Endothelial cell of umbilical vein (primary cell): ENCODE results near the gene WASF3. TPM values are rescaled to one million over a fixed set of nuclear protein-coding genes. Genes with fewer than 3 reads are reported as not detected.

Source experiments
- BruUV-seq: library from RNA; stranded (reverse); fragments of 400-500 nt; replicated peaks from 2 replicates; lab custom pipeline; 2021; lab: Mats Ljungman, UMichigan
- CTCF ChIA-PET: fragments of 300-600, 350-600 bp; sonication (Branson Sonifier 250); formaldehyde crosslinking; loops from one replicate; lab custom pipeline; 2021; ENCODE audit warnings: antibody characterized with exemption, inconsistent platforms; lab: Charles Lee
- POLR2A ChIA-PET: fragments of 300-600, 350-600 bp; sonication (Branson Sonifier 250); formaldehyde crosslinking; loops from one replicate; lab custom pipeline; 2021; ENCODE audit warnings: antibody characterized with exemption, inconsistent platforms; lab: Charles Lee
- DNase-seq: peaks from one replicate; pipeline ENCODE4 v3.0.0-alpha.2; 2011; ENCODE audit warnings: low read depth, low spot score
- FAIRE-seq: peaks from 2 replicates; lab custom pipeline; 2011; peaks lifted over from hg19 to GRCh38; lab: Jason Lieb, UNC
- H2AFZ ChIP-seq: 2 replicates; pipeline ENCODE4 v1.6.0; 2012; ENCODE audit warnings: low read depth, low read length, control low read depth, inconsistent platforms
- H3K27ac ChIP-seq: 2 replicates; pipeline ENCODE4 v1.5.1; 2011; ENCODE audit warnings: low read depth, mild to moderate bottlenecking, control low read depth, low read length, moderate library complexity; ENCODE audit not compliant: insufficient read depth
- H3K27me3 ChIP-seq, 2 experiments: 2 replicates each; pipeline versions ENCODE4 v1.6.0 to v1.6.1; 2011; ENCODE audit warnings: low read length in 2 of 2, mixed read lengths in 1 of 2; ENCODE audit not compliant: control insufficient read depth in 2 of 2, insufficient read depth in 2 of 2
- H3K36me3 ChIP-seq, 2 experiments: 2 replicates in 1 of 2; 3 replicates in 1 of 2; pipeline ENCODE4 v1.5.1; 2011; ENCODE audit warnings: low read length in 2 of 2, mild to moderate bottlenecking in 1 of 2, moderate library complexity in 1 of 2; ENCODE audit not compliant: control insufficient read depth in 2 of 2, insufficient read depth in 2 of 2; ENCODE audit errors: extremely low read depth in 1 of 2
- H3K4me1 ChIP-seq: 3 replicates; pipeline ENCODE4 v1.5.1; 2011; ENCODE audit warnings: mild to moderate bottlenecking, low read length; ENCODE audit not compliant: control insufficient read depth, insufficient read depth; ENCODE audit errors: extremely low read depth
- H3K4me2 ChIP-seq: 2 replicates; pipeline ENCODE4 v1.6.1; 2011; ENCODE audit warnings: low read length, control low read depth, mixed read lengths; ENCODE audit not compliant: insufficient read depth
- H3K4me3 ChIP-seq, 3 experiments: fragments of 200-600 bp in 1 of 3; sonication (generic), shearing (Covaris generic) in 1 of 3; replicated peaks in 1 of 3; 2 replicates each; pipeline ENCODE4 v1.5.1; 2011 to 2016; ENCODE audit warnings: control low read depth in 3 of 3, low read length in 3 of 3, mild to moderate bottlenecking in 2 of 3, inconsistent platforms in 1 of 3, low read depth in 1 of 3, moderate library complexity in 1 of 3; ENCODE audit not compliant: insufficient read depth in 1 of 3
- H3K79me2 ChIP-seq: 2 replicates; pipeline ENCODE4 v1.6.0; 2012; ENCODE audit warnings: low read length, inconsistent platforms; ENCODE audit not compliant: control insufficient read depth, insufficient read depth
- H3K9ac ChIP-seq: replicated peaks from 2 replicates; pipeline ENCODE3; 2011; ENCODE audit warnings: low read length, control low read depth; ENCODE audit not compliant: insufficient read depth; ENCODE audit errors: extremely low read depth
- H3K9me1 ChIP-seq: replicated peaks from 3 replicates; pipeline ENCODE4 v1.6.0; 2011; ENCODE audit warnings: mild to moderate bottlenecking, low read length; ENCODE audit not compliant: control insufficient read depth, insufficient read depth; ENCODE audit errors: extremely low read depth
- H3K9me3 ChIP-seq: replicated peaks from 2 replicates; pipeline ENCODE4 v1.5.1; 2012; ENCODE audit warnings: low read length, inconsistent platforms; ENCODE audit not compliant: control insufficient read depth, insufficient read depth
- H4K20me1 ChIP-seq: replicated peaks from 2 replicates; pipeline ENCODE3; 2011; ENCODE audit warnings: mild to moderate bottlenecking, low read length; ENCODE audit not compliant: control insufficient read depth, insufficient read depth; ENCODE audit errors: extremely low read depth
- EZH2 ChIP-seq: IDR thresholded peaks from 2 replicates; pipeline ENCODE4 v1.6.1; 2012; ENCODE audit warnings: borderline replicate concordance, low read depth, mild to moderate bottlenecking, moderate library complexity, low read length, inconsistent platforms; ENCODE audit not compliant: severe bottlenecking
- FOS ChIP-seq: IDR thresholded peaks from 2 replicates; pipeline ENCODE4 v1.6.1; 2011; ENCODE audit warnings: mild to moderate bottlenecking, low read length, moderate library complexity, borderline replicate concordance; ENCODE audit not compliant: insufficient read depth
- GATA2 ChIP-seq: IDR thresholded peaks from 2 replicates; pipeline ENCODE4 v1.7.0; 2011; ENCODE audit warnings: low read depth, mild to moderate bottlenecking, moderate library complexity, mixed read lengths, low read length; ENCODE audit not compliant: insufficient read length, insufficient read depth
- JUN ChIP-seq: IDR thresholded peaks from 2 replicates; pipeline ENCODE4 v1.6.1; 2011; ENCODE audit warnings: borderline replicate concordance, low read depth; ENCODE audit not compliant: insufficient read length, insufficient read depth
- MYC ChIP-seq: IDR thresholded peaks from one replicate; pipeline ENCODE4 v1.6.1; 2011; ENCODE audit warnings: mild to moderate bottlenecking, low read depth, low read length
- POLR2A ChIP-seq: IDR thresholded peaks from 2 replicates; pipeline ENCODE4 v1.6.1; 2012; ENCODE audit warnings: low read depth, mild to moderate bottlenecking, control low read depth, low read length
- POLR2AphosphoS5 ChIP-seq: IDR thresholded peaks from 2 replicates; pipeline ENCODE4 v1.6.1; 2012; ENCODE audit warnings: low read depth, mild to moderate bottlenecking, control low read depth, low read length, moderate library complexity; ENCODE audit not compliant: insufficient read depth
- dilution Hi-C: fragments of 300-500 bp; cut with MboI; formaldehyde crosslinking; loops from one replicate; pipeline ENCODE4 v1.15.0; 2019; ENCODE audit warnings: low sequenced_read_pairs; ENCODE audit not compliant: extremely low pct_ligation_motif_present
- intact Hi-C: fragments of 100-400 bp; cut with micrococcal nuclease; formaldehyde crosslinking; loops from one replicate; pipeline ENCODE4 v1.10.0; 2022
- polyA plus RNA-seq, 4 experiments: library from polyadenylated mRNA; depleted of rRNA in 3 of 4; stranded (reverse) in 3 of 4; unstranded in 1 of 4; fragments of >200 nt; gene quantifications; 2 replicates each; pipeline versions ENCODE4 v1.2.1 to v1.2.3, GENCODE V29; 2011 to 2012; ENCODE audit warnings: missing spikeins in 1 of 4
- total RNA-seq: library from RNA; stranded (reverse); gene quantifications from 2 replicates; pipeline ENCODE4 v1.2.3, GENCODE V29; 2021
- TF ChIP-seq, protein P1 (sequence below), 2 donors: IDR thresholded peaks; 1 replicate in 1 of 2; 2 replicates in 1 of 2; pipeline ENCODE4 v1.5.1; 2011; ENCODE audit warnings: low read length in 2 of 2, mild to moderate bottlenecking in 2 of 2, moderate library complexity in 2 of 2, control low read depth in 1 of 2, inconsistent platforms in 1 of 2, low read depth in 1 of 2; ENCODE audit not compliant: insufficient read depth in 1 of 2; ENCODE audit errors: extremely low read depth in 1 of 2
- TF ChIP-seq, protein P2 (sequence below): IDR thresholded peaks from 2 replicates; pipeline ENCODE4 v1.6.1; 2011; ENCODE audit not compliant: insufficient read depth, insufficient read length

WASF3 gene
- total and polyA plus RNA-seq, 2 donors (not counting 3 experiments of a cell fraction or from before 2014, with no cell fraction given): 18.5 to 32.4 TPM

DNA sequence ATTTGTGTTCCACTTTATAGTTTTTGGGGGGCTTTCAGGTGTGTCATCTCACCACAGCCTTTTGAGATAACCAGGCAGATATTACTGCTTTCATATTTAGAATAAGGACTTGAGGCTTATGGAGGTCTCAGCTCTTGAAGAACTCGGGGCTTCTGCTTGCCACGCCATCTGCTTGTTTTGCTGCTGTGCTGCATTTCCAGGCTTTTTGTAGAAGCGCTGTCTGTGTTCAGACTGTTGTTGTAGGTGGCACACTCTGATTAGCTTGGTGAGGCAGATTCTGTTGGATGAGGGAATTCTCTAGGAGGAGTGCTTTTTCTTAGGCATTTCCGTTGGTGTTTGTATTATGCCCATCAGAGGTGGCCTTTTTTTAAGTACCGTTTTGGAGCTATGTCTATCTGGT, 57.2 kb downstream of the WASF3 start:
- dilution Hi-C loops: no loop called here
- CTCF ChIA-PET: interaction anchor here (0.6 to 1.5 kb wide), 3 partner anchors 9 to 84 kb away, joined by 3 to 6 read pairs (median 4); no protein-coding TSS in a partner anchor

DNA sequence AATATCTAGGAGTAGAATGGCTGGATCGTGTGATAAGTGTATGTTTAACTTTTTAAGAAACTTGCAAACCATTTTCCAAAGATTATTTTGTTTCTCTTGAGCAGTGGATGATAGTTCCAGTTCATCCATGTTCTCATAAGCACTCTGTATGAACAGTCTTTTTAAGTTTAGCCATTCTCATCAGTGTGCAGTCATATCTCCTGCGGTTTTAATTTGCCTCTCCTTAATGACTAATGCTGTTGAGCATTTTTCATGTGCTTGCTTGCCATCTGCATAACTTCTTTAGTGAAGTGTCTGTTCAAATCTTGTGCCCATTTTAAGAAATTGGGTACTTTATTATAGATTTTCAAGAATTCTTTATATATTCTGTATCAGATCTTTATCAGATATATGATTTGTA, 58.6 kb downstream of the WASF3 start:
- DNase-seq (no peak), FAIRE-seq (no peak)
- Histone ChIP-seq H3K4me1 (no peaks in the 10 kb centered on the region), H4K20me1 (peaks cover 2% of the 10 kb centered on the region), H3K9me3 (no peaks in the 10 kb centered on the region), H3K9me1 (no peaks in the 10 kb centered on the region), H3K4me3 (no peak overlapping the region), H2AFZ (no peak overlapping the region), H3K9ac (no peak overlapping the region), H3K4me2 (no peak overlapping the region), H3K36me3 (peaks cover 2 to 8% of the 10 kb centered on the region in 2 experiments), H3K79me2 (peaks cover 23% of the 10 kb centered on the region), H3K27ac (no peak overlapping the region), H3K27me3 (no peaks in the 10 kb centered on the region)
- intact Hi-C loops (no loop called here), dilution Hi-C loops (no loop called here)
- ChIA-PET CTCF (no interaction called here), POLR2A (no interaction called here)
- no TSS peak for BruUV-seq
- no peak for TF ChIP-seq MYC
- TF ChIP-seq FOS: no peak
- no peak for TF ChIP-seq POLR2AphosphoS5
- no peak for TF ChIP-seq POLR2A
- TF ChIP-seq GATA2: no peak
- TF ChIP-seq, protein P1, sequence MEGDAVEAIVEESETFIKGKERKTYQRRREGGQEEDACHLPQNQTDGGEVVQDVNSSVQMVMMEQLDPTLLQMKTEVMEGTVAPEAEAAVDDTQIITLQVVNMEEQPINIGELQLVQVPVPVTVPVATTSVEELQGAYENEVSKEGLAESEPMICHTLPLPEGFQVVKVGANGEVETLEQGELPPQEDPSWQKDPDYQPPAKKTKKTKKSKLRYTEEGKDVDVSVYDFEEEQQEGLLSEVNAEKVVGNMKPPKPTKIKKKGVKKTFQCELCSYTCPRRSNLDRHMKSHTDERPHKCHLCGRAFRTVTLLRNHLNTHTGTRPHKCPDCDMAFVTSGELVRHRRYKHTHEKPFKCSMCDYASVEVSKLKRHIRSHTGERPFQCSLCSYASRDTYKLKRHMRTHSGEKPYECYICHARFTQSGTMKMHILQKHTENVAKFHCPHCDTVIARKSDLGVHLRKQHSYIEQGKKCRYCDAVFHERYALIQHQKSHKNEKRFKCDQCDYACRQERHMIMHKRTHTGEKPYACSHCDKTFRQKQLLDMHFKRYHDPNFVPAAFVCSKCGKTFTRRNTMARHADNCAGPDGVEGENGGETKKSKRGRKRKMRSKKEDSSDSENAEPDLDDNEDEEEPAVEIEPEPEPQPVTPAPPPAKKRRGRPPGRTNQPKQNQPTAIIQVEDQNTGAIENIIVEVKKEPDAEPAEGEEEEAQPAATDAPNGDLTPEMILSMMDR (IDR thresholded peaks at IDR 0.05; ENCODE audit: extremely low read depth in 1 of 2, insufficient read depth in 1 of 2, low read depth in 1 of 2, low read length in 2 of 2): no peak
- TF ChIP-seq, protein P2, sequence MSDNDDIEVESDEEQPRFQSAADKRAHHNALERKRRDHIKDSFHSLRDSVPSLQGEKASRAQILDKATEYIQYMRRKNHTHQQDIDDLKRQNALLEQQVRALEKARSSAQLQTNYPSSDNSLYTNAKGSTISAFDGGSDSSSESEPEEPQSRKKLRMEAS: no peak
- no peak for TF ChIP-seq JUN
- TF ChIP-seq EZH2: no peak

More for the DNA sequence above, 57.2 kb downstream of the WASF3 start:
- Histone ChIP-seq H4K20me1 (peaks cover 2% of the 10 kb centered on the region), H3K4me3 (no peak overlapping the region), H3K9me1 (no peaks in the 10 kb centered on the region), H3K79me2 (peaks cover 36% of the 10 kb centered on the region), H2AFZ (no peak overlapping the region), H3K9ac (no peak overlapping the region), H3K27me3 (no peaks in the 10 kb centered on the region), H3K4me2 (no peak overlapping the region), H3K4me1 (no peaks in the 10 kb centered on the region), H3K36me3 (peaks cover 4 to 8% of the 10 kb centered on the region in 2 experiments), H3K27ac (no peak overlapping the region), H3K9me3 (no peaks in the 10 kb centered on the region)
- TF ChIP-seq MYC: no peak
- POLR2A ChIA-PET: no interaction called here
- FAIRE-seq (no peak), DNase-seq (no peak)
- intact Hi-C loops: no loop called here
- BruUV-seq: no TSS peak
